HG03432 (cell line): Measurements from ENCODE around the gene NID2.

Experiments
- ATAC-seq: cut with Tn5 transposase; IDR thresholded peaks from one replicate; pipeline ENCODE4 v1.9.1; 2021; ENCODE audit warnings: mild to moderate bottlenecking, moderate library complexity; ENCODE audit not compliant: unreplicated experiment

The NID2 gene

GRCh38 chr14:52029881-52030280, 39.0 kb downstream of the NID2 start:
- no peak for ATAC-seq

- no peak for ATAC-seq
Measured at GRCh38 chr14:52026901-52027300, 42.0 kb downstream of the NID2 start.

GRCh38 chr14:52026017-52026660, 42.7 kb downstream of the NID2 start:
- ATAC-seq = no peak

GRCh38 chr14:52025310-52025709, 43.5 kb downstream of the NID2 start:
- ATAC-seq = no peak

GRCh38 chr14:52023518-52023917, 45.3 kb downstream of the NID2 start:
- ATAC-seq = no peak

- ATAC-seq = peak; percentile 88
Measured at GRCh38 chr14:52021957-52022600, 46.8 kb downstream of the NID2 start.

- ATAC-seq = peak; percentile 46
Measured at GRCh38 chr14:52020866-52021717, 47.8 kb downstream of the NID2 start.

GRCh38 chr14:52020161-52020714, 48.6 kb downstream of the NID2 start:
- ATAC-seq = no peak

GRCh38 chr14:52018970-52019369, 49.9 kb downstream of the NID2 start:
- no peak for ATAC-seq

- ATAC-seq = no peak
Measured at GRCh38 chr14:52018252-52018651, 50.6 kb downstream of the NID2 start.

- ATAC-seq = no peak
Measured at GRCh38 chr14:52015411-52016030, 53.3 kb downstream of the NID2 start.

GRCh38 chr14:52014601-52015267, 54.1 kb downstream of the NID2 start:
- no peak for ATAC-seq

GRCh38 chr14:52013984-52014600, 54.8 kb downstream of the NID2 start:
- ATAC-seq = no peak

- no peak for ATAC-seq
Measured at GRCh38 chr14:52012635-52013034, 56.2 kb downstream of the NID2 start.

- ATAC-seq = no peak
Measured at GRCh38 chr14:52011523-52011922, 57.3 kb downstream of the NID2 start.

- no peak for ATAC-seq
Measured at GRCh38 chr14:52010173-52010693, 58.6 kb downstream of the NID2 start.

- ATAC-seq = no peak
Measured at GRCh38 chr14:52008136-52008535, 60.7 kb downstream of the NID2 start.

GRCh38 chr14:52007637-52008036, 61.2 kb downstream of the NID2 start:
- ATAC-seq = no peak

GRCh38 chr14:52007211-52007610, 61.6 kb downstream of the NID2 start:
- no peak for ATAC-seq

GRCh38 chr14:52006361-52006760, 62.5 kb downstream of the NID2 start:
- ATAC-seq = no peak
